ENCODE data around the gene CNKSR2.

CNKSR2 gene

GRCh38 chrX:21490341-21490740 lies 116.1 kb downstream of the CNKSR2 start:
- no peak for TF ChIP-seq GATA3 (IDR thresholded peaks at IDR 0.05; ENCODE audit: low read depth, low read length)
- TF ChIP-seq GATA2 (IDR thresholded peaks at IDR 0.05; ENCODE audit: low read depth, low read length), result no peak

- TF ChIP-seq GATA2 (IDR thresholded peaks at IDR 0.05; ENCODE audit: low read depth, low read length) (no peak), GATA3 (IDR thresholded peaks at IDR 0.05; ENCODE audit: low read depth, low read length) (no peak)
Observed at GRCh38 chrX:21493226-21493830, 119.1 kb downstream of the CNKSR2 start.

GRCh38 chrX:21503593-21503992 lies 129.4 kb downstream of the CNKSR2 start:
- TF ChIP-seq GATA3 (IDR thresholded peaks at IDR 0.05; ENCODE audit: low read depth, low read length) (no peak), GATA2 (IDR thresholded peaks at IDR 0.05; ENCODE audit: low read depth, low read length) (no peak)

GRCh38 chrX:21509912-21510311 lies 135.7 kb downstream of the CNKSR2 start:
- TF ChIP-seq GATA2 (IDR thresholded peaks at IDR 0.05; ENCODE audit: low read depth, low read length), result no peak
- TF ChIP-seq GATA3 (IDR thresholded peaks at IDR 0.05; ENCODE audit: low read depth, low read length), result no peak

- TF ChIP-seq GATA2 (IDR thresholded peaks at IDR 0.05; ENCODE audit: low read depth, low read length) (no peak), GATA3 (IDR thresholded peaks at IDR 0.05; ENCODE audit: low read depth, low read length) (no peak)
Observed at GRCh38 chrX:21524008-21524407, 149.8 kb downstream of the CNKSR2 start.

GRCh38 chrX:21528076-21528475 lies 153.9 kb downstream of the CNKSR2 start:
- TF ChIP-seq GATA3 (IDR thresholded peaks at IDR 0.05; ENCODE audit: low read depth, low read length) (no peak), GATA2 (IDR thresholded peaks at IDR 0.05; ENCODE audit: low read depth, low read length) (no peak)

- no peak for TF ChIP-seq GATA2 (IDR thresholded peaks at IDR 0.05; ENCODE audit: low read depth, low read length)
- TF ChIP-seq GATA3 (IDR thresholded peaks at IDR 0.05; ENCODE audit: low read depth, low read length), result no peak
Observed at GRCh38 chrX:21529771-21530170, 155.6 kb downstream of the CNKSR2 start.

GRCh38 chrX:21559417-21559816 lies 185.2 kb downstream of the CNKSR2 start:
- TF ChIP-seq GATA2 (IDR thresholded peaks at IDR 0.05; ENCODE audit: low read depth, low read length), result no peak

- TF ChIP-seq GATA3 (IDR thresholded peaks at IDR 0.05; ENCODE audit: low read depth, low read length), result no peak
Observed at GRCh38 chrX:21565025-21565424, 190.8 kb downstream of the CNKSR2 start.

GRCh38 chrX:21574793-21575192 lies 200.6 kb downstream of the CNKSR2 start:
- TF ChIP-seq GATA3 (IDR thresholded peaks at IDR 0.05; ENCODE audit: low read depth, low read length), result no peak
- TF ChIP-seq GATA2 (IDR thresholded peaks at IDR 0.05; ENCODE audit: low read depth, low read length), result no peak

- TF ChIP-seq GATA3 (IDR thresholded peaks at IDR 0.05; ENCODE audit: low read depth, low read length) (no peak), GATA2 (IDR thresholded peaks at IDR 0.05; ENCODE audit: low read depth, low read length) (no peak)
Observed at GRCh38 chrX:21581479-21581878, 207.3 kb downstream of the CNKSR2 start.

- TF ChIP-seq GATA2 (IDR thresholded peaks at IDR 0.05; ENCODE audit: low read depth, low read length) (no peak), GATA3 (IDR thresholded peaks at IDR 0.05; ENCODE audit: low read depth, low read length) (no peak)
Observed at GRCh38 chrX:21586001-21586400, 211.8 kb downstream of the CNKSR2 start.

- TF ChIP-seq GATA3 (IDR thresholded peaks at IDR 0.05; ENCODE audit: low read depth, low read length) (no peak), GATA2 (IDR thresholded peaks at IDR 0.05; ENCODE audit: low read depth, low read length) (no peak)
Observed at GRCh38 chrX:21590012-21590776, 216.0 kb downstream of the CNKSR2 start.

GRCh38 chrX:21606002-21606401 lies 231.8 kb downstream of the CNKSR2 start:
- TF ChIP-seq GATA3 (IDR thresholded peaks at IDR 0.05; ENCODE audit: low read depth, low read length) (no peak), GATA2 (IDR thresholded peaks at IDR 0.05; ENCODE audit: low read depth, low read length) (no peak)

- TF ChIP-seq GATA3 (IDR thresholded peaks at IDR 0.05; ENCODE audit: low read depth, low read length) (no peak), GATA2 (IDR thresholded peaks at IDR 0.05; ENCODE audit: low read depth, low read length) (no peak)
Observed at GRCh38 chrX:21610168-21610567, 235.9 kb downstream of the CNKSR2 start.
